Vagina (tissue), 2 donors: Measurements from ENCODE around the gene MDP1.

ENCODE experiments used
- CTCF ChIP-seq, 3 experiments: fragments of 450-650 bp in 2 of 3; fragments of 200-600 bp in 1 of 3; sonication (generic) in 1 of 3; IDR thresholded peaks; one replicate each; pipeline ENCODE4 v1.5.1; 2017 to 2019; ENCODE audit warnings: antibody characterized with exemption in 3 of 3, mild to moderate bottlenecking in 2 of 3, moderate library complexity in 2 of 3
- POLR2A ChIP-seq, 2 donors: fragments of 450-650 bp; IDR thresholded peaks; one replicate each; pipeline ENCODE4 v1.6.1; 2017; ENCODE audit warnings: antibody characterized with exemption in 2 of 2, mild to moderate bottlenecking in 2 of 2, moderate library complexity in 2 of 2
- POLR2AphosphoS5 ChIP-seq, 2 donors: sonication (generic); formaldehyde crosslinking; IDR thresholded peaks; one replicate each; pipeline ENCODE4 v1.9.0; 2017; ENCODE audit warnings: antibody characterized with exemption in 2 of 2, mild to moderate bottlenecking in 2 of 2, low read depth in 1 of 2; ENCODE audit not compliant: insufficient read depth in 1 of 2

- no peak for TF ChIP-seq POLR2AphosphoS5 (IDR thresholded peaks at IDR 0.05; ENCODE audit: insufficient read depth in 1 of 2, low read depth in 1 of 2)
- TF ChIP-seq CTCF (IDR thresholded peaks at IDR 0.05) = no peak
- TF ChIP-seq POLR2A (IDR thresholded peaks at IDR 0.05) = no peak
These were observed 40.3 kb upstream of the MDP1 start for GRCh38 chr14:24255931-24256711.
